Neural progenitor cell (in vitro differentiated cells): ENCODE results near the gene GLE1. TPM values are rescaled to one million over a fixed set of nuclear protein-coding genes. Genes with fewer than 3 reads are reported as not detected.

ENCODE experiments used
- DNase-seq: peaks from one replicate; pipeline ENCODE4 v3.0.0-alpha.2; 2016; ENCODE audit warnings: low spot score
- H2AFZ ChIP-seq: fragments of 200-600 bp; sonication (generic); replicated peaks from 2 replicates; pipeline ENCODE4 v1.6.1; 2016; ENCODE audit warnings: antibody characterized with exemption
- H3F3A ChIP-seq: fragments of 200-600 bp; sonication (generic); 2 replicates; pipeline ENCODE4 v1.6.1; 2016; ENCODE audit warnings: antibody characterized with exemption, low read depth
- H3K27ac ChIP-seq: fragments of 200-600 bp; sonication (generic); 2 replicates; pipeline ENCODE4 v1.5.1; 2016; ENCODE audit warnings: mild to moderate bottlenecking
- H3K27me3 ChIP-seq: fragments of 200-600 bp; sonication (generic); 2 replicates; pipeline ENCODE4 v1.6.1; 2016; ENCODE audit warnings: mild to moderate bottlenecking, moderate library complexity
- H3K36me3 ChIP-seq: fragments of 200-600 bp; sonication (generic); 2 replicates; pipeline ENCODE4 v1.5.1; 2016
- H3K4me1 ChIP-seq: fragments of 200-600 bp; sonication (generic); 2 replicates; pipeline ENCODE4 v1.6.1; 2016; ENCODE audit warnings: mixed run types
- H3K4me2 ChIP-seq: fragments of 200-600 bp; sonication (generic); 2 replicates; pipeline ENCODE4 v1.6.1; 2016
- H3K4me3 ChIP-seq: fragments of 200-600 bp; sonication (generic); 2 replicates; pipeline ENCODE4 v1.5.1; 2016
- H3K79me2 ChIP-seq: fragments of 200-600 bp; sonication (generic); 2 replicates; pipeline ENCODE4 v1.6.1; 2016; ENCODE audit warnings: low read depth
- H3K9ac ChIP-seq: fragments of 200-600 bp; sonication (generic); 2 replicates; pipeline ENCODE4 v1.6.1; 2016
- H3K9me3 ChIP-seq: fragments of 200-600 bp; sonication (generic); 2 replicates; pipeline ENCODE4 v1.5.1; 2016; ENCODE audit warnings: low read depth
- H4K20me1 ChIP-seq: fragments of 200-600 bp; sonication (generic); 2 replicates; pipeline ENCODE4 v1.6.1; 2016; ENCODE audit warnings: low read depth
- H3K27ac Mint-ChIP-seq: 3 replicates; pipeline ENCODE4 v1.8.0; 2021; ENCODE audit warnings: mixed read lengths
- H3K27me3 Mint-ChIP-seq: 2 replicates; pipeline ENCODE4 v1.8.0; 2022; ENCODE audit warnings: low read depth, mild to moderate bottlenecking, inconsistent platforms, moderate library complexity, mixed read lengths; ENCODE audit not compliant: insufficient read depth
- H3K36me3 Mint-ChIP-seq: 3 replicates; pipeline ENCODE4 v1.8.0; 2021; ENCODE audit warnings: mixed read lengths
- H3K4me1 Mint-ChIP-seq: 3 replicates; pipeline ENCODE4 v1.8.0; 2021; ENCODE audit warnings: mixed read lengths
- H3K4me3 Mint-ChIP-seq: 3 replicates; pipeline ENCODE4 v1.8.0; 2021; ENCODE audit warnings: mild to moderate bottlenecking, moderate library complexity, mixed read lengths
- H3K9me3 Mint-ChIP-seq: 3 replicates; pipeline ENCODE4 v1.8.0; 2020; ENCODE audit warnings: mixed read lengths
- EZH2 ChIP-seq: fragments of 200-600 bp; sonication (generic); IDR thresholded peaks from 2 replicates; pipeline ENCODE4 v1.6.1; 2017; ENCODE audit warnings: antibody characterized with exemption, mild to moderate bottlenecking, moderate library complexity
- EZH2phosphoT487 ChIP-seq: fragments of 200-600 bp; sonication (generic); IDR thresholded peaks from 2 replicates; pipeline ENCODE4 v1.6.1; 2017; ENCODE audit warnings: antibody characterized with exemption
- small RNA-seq: library from RNA; depleted of rRNA; stranded (forward); fragments of <200 nt; gene quantifications from one replicate; pipeline ENCODE3, GENCODE V24; 2015
- total RNA-seq: library from RNA; depleted of rRNA; stranded (reverse); fragments of >200 nt; gene quantifications from 2 replicates; pipeline ENCODE4 v1.2.3, GENCODE V29; 2015; ENCODE audit warnings: low replicate concordance
- TF ChIP-seq, protein P1 (sequence below): fragments of 200-600 bp; sonication (generic); IDR thresholded peaks from 2 replicates; pipeline ENCODE4 v1.5.1; 2017; ENCODE audit warnings: antibody characterized with exemption, mild to moderate bottlenecking

GLE1 gene
- total RNA-seq, 1 donor from 2014 or later, result 22.7 TPM

DNA sequence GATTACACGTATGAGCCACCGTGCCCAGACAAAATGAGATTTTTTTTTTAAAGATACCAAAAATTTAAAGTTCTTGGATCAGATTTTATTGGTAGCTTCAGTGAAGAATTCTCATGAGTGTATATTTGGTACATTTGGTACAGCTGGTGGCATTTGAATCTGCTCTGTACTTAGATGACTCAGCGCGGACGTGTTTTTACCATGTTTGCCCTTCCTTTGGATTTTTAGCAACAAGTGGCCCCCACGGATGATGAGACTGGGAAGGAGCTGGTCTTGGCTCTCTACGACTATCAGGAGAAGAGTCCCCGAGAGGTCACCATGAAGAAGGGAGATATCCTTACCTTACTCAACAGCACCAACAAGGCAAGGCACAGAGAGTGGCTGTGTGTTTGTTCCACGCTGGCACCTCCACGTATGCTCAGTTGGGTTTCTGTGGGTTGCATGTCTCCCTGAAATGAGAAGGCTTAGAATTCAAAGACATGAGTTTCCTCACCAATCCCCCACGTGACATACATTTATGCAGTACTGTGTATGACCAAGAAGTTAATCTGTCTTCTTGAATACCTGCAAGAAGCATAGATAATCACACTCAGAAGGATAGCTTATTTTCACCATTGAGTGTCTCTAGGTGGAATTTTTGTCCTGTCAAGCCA, 84.2 kb downstream of the GLE1 start:
- Mint-ChIP-seq H3K4me3 (no peak overlapping the region), H3K9me3 (no peaks in the 10 kb centered on the region), H3K36me3 (peaks cover 52% of the 10 kb centered on the region), H3K27me3 (peaks cover 5% of the 10 kb centered on the region), H3K27ac (no peak overlapping the region), H3K4me1 (no peaks in the 10 kb centered on the region)
- Histone ChIP-seq H3K4me2 (no peak overlapping the region), H3K27me3 (no peaks in the 10 kb centered on the region), H3K79me2 (no peaks in the 10 kb centered on the region), H3K9ac (no peak overlapping the region), H3K4me3 (no peak overlapping the region), H3K9me3 (no peaks in the 10 kb centered on the region), H3K36me3 (peaks cover 3% of the 10 kb centered on the region), H3K4me1 (no peaks in the 10 kb centered on the region), H4K20me1 (no peaks in the 10 kb centered on the region), H3K27ac (no peak overlapping the region), H3F3A (no peaks in the 10 kb centered on the region), H2AFZ (no peak overlapping the region)
- TF ChIP-seq EZH2, result no peak
- TF ChIP-seq EZH2phosphoT487, result no peak
- TF ChIP-seq, protein P1, sequence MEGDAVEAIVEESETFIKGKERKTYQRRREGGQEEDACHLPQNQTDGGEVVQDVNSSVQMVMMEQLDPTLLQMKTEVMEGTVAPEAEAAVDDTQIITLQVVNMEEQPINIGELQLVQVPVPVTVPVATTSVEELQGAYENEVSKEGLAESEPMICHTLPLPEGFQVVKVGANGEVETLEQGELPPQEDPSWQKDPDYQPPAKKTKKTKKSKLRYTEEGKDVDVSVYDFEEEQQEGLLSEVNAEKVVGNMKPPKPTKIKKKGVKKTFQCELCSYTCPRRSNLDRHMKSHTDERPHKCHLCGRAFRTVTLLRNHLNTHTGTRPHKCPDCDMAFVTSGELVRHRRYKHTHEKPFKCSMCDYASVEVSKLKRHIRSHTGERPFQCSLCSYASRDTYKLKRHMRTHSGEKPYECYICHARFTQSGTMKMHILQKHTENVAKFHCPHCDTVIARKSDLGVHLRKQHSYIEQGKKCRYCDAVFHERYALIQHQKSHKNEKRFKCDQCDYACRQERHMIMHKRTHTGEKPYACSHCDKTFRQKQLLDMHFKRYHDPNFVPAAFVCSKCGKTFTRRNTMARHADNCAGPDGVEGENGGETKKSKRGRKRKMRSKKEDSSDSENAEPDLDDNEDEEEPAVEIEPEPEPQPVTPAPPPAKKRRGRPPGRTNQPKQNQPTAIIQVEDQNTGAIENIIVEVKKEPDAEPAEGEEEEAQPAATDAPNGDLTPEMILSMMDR, result no peak
- no peak for DNase-seq

Small RNAs within 50 kb of the gene (small RNA-seq; reads per million reads assigned to genes)
- gene RNU7-171P, result not detected

Other genes with a start within 250 kb of the GLE1 start
- 25.2 and 37.5 TPM in 2 replicates for gene GOLGA2, start 228.7 kb upstream of the GLE1 start, total RNA-seq
- 15.0 and 21.5 TPM in 2 replicates for gene SWI5, start 228.4 kb upstream of the GLE1 start, total RNA-seq
- gene TRUB2, start 182.3 kb upstream of the GLE1 start, total RNA-seq, result 8.3 and 9.2 TPM in 2 replicates
- 16.8 and 39.0 TPM in 2 replicates for gene COQ4, start 181.9 kb upstream of the GLE1 start, total RNA-seq
- gene SLC27A4, start 164.2 kb upstream of the GLE1 start, total RNA-seq, result 4.4 and 8.6 TPM in 2 replicates
- gene URM1, start 133.3 kb upstream of the GLE1 start, total RNA-seq, result 10.3 and 21.7 TPM in 2 replicates
- 2.0 TPM in 1 of 2 replicates, not detected in the other for gene CERCAM, start 83.9 kb upstream of the GLE1 start, total RNA-seq
- gene ODF2, start 48.7 kb upstream of the GLE1 start, total RNA-seq, result 40.6 and 49.4 TPM in 2 replicates
- 112 and 141 TPM in 2 replicates for gene SPTAN1, start 47.9 kb downstream of the GLE1 start, total RNA-seq
- 45.9 and 141 TPM in 2 replicates for gene DYNC2I2, start 152.1 kb downstream of the GLE1 start, total RNA-seq
- gene SET, start 184.5 kb downstream of the GLE1 start, total RNA-seq, result 930 and 1,683 TPM in 2 replicates
- 4.4 and 16.1 TPM in 2 replicates for gene PKN3, start 197.8 kb downstream of the GLE1 start, total RNA-seq
- gene ZDHHC12, start 219.4 kb downstream of the GLE1 start, total RNA-seq, result 16.8 and 53.9 TPM in 2 replicates